ENCODE measurements around the gene HNRNPF.

The HNRNPF gene

GRCh38 chr10:43376046-43376635, 32.8 kb downstream of the HNRNPF start:
- DNase-seq (ENCODE audit: low spot score) = no peak

GRCh38 chr10:43375401-43376020, 33.5 kb downstream of the HNRNPF start:
- no peak for DNase-seq (ENCODE audit: low spot score)

GRCh38 chr10:43374194-43374593, 34.8 kb downstream of the HNRNPF start:
- DNase-seq (ENCODE audit: low spot score) = no peak

- no peak for DNase-seq (ENCODE audit: low spot score)
These were observed 35.5 kb downstream of the HNRNPF start for GRCh38 chr10:43373461-43373860.

- no peak for DNase-seq (ENCODE audit: low spot score)
These were observed 36.1 kb downstream of the HNRNPF start for GRCh38 chr10:43372765-43373361.

GRCh38 chr10:43371418-43371817, 37.6 kb downstream of the HNRNPF start, which contains the start of gene FXYD4:
Gene FXYD4 (plus strand): TSS chr10:43371636. CDS start chr10:43373747, 2,111 bp downstream.
- DNase-seq (ENCODE audit: low spot score) = no peak

- no peak for DNase-seq (ENCODE audit: low spot score)
These were observed 38.2 kb downstream of the HNRNPF start for GRCh38 chr10:43370671-43371215.

GRCh38 chr10:43369921-43370320, 39.1 kb downstream of the HNRNPF start:
- no peak for DNase-seq (ENCODE audit: low spot score)

- no peak for DNase-seq (ENCODE audit: low spot score)
These were observed 44.0 kb downstream of the HNRNPF start for GRCh38 chr10:43365001-43365400.

GRCh38 chr10:43362191-43362839, 46.7 kb downstream of the HNRNPF start:
- DNase-seq (ENCODE audit: low spot score) = peak; percentile 90

- no peak for DNase-seq (ENCODE audit: low spot score)
These were observed 47.3 kb downstream of the HNRNPF start for GRCh38 chr10:43361547-43362190.

GRCh38 chr10:43360086-43360485, 48.9 kb downstream of the HNRNPF start:
- DNase-seq (ENCODE audit: low spot score) = peak; percentile 67

GRCh38 chr10:43355749-43356371, 53.1 kb downstream of the HNRNPF start:
- DNase-seq (ENCODE audit: low spot score) = peak; percentile 88

GRCh38 chr10:43354879-43355380, 54.1 kb downstream of the HNRNPF start:
- no peak for DNase-seq (ENCODE audit: low spot score)

GRCh38 chr10:43354330-43354635, 54.7 kb downstream of the HNRNPF start:
- DNase-seq (ENCODE audit: low spot score) = no peak

- DNase-seq (ENCODE audit: low spot score) = no peak
These were observed 55.3 kb downstream of the HNRNPF start for GRCh38 chr10:43353495-43354329.

GRCh38 chr10:43352951-43353350, 56.0 kb downstream of the HNRNPF start:
- no peak for DNase-seq (ENCODE audit: low spot score)

- DNase-seq (ENCODE audit: low spot score) = no peak
These were observed 57.7 kb downstream of the HNRNPF start for GRCh38 chr10:43351301-43351700.

- DNase-seq (ENCODE audit: low spot score) = no peak
These were observed 58.3 kb downstream of the HNRNPF start for GRCh38 chr10:43350686-43351085.

GRCh38 chr10:43350156-43350555, 58.8 kb downstream of the HNRNPF start:
- DNase-seq (ENCODE audit: low spot score) = no peak
